ENCODE measurements around the gene NT5E.
"Not testable (repeated sequence)": the region's sequence is repeated elsewhere in the genome, so short reads cannot be mapped to it uniquely, and the experiment has no call there.

The NT5E gene

DNA sequence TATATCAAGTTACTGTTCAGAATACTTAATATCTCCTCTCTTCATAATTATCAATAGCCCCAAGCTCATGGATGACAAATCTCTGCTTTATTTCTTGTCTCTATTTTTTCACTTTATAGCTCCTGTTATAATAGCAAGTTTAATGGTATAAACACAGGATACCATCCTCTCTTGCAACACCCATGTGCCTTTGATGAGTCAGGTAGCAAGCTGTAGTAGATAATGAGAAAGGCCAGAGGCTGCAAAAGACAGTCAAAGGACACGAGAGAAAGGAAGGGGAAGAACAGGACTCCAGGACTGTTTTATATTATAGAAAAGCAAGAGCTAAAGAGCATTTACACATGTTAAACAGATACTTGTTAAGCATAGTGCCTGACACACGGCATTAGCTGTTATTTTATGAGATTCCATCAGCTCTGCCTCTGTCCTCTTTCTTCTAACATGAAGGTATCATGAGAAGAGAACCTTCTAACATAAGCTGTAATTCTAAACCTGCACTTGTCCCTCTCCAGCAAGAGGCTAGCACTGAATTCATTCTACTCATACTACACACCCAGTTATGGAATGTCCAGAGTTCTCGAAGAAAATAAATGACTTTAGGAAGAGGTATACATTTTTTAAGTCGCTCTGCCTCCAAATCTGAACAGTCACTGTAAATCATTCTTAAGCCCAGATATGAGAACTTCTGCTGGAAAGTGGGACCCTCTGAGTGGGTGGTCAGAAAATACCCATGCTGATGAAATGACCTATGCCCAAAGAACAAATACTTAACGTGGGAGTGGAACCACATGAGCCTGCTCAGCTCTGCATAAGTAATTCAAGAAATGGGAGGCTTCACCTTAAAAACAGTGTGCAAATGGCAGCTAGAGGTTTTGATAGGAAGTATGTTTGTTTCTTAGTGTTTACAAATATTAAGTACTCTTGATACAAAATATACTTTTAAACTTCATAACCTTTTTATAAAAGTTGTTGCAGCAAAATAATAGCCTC is 45.0 kb downstream of the NT5E start:
- DNase-seq, result no peak

GRCh38 chr6:85496009-85496579 is 46.2 kb downstream of the NT5E start:
- DNase-seq, result no peak

- no peak for DNase-seq
Measured at GRCh38 chr6:85496856-85497255, 47.0 kb downstream of the NT5E start.

GRCh38 chr6:85498596-85499258 is 48.8 kb downstream of the NT5E start:
- no peak for DNase-seq

GRCh38 chr6:85506441-85507093 is 56.7 kb downstream of the NT5E start:
- DNase-seq, result no peak

- no peak for DNase-seq
Measured at GRCh38 chr6:85516168-85516567, 66.3 kb downstream of the NT5E start.

DNA sequence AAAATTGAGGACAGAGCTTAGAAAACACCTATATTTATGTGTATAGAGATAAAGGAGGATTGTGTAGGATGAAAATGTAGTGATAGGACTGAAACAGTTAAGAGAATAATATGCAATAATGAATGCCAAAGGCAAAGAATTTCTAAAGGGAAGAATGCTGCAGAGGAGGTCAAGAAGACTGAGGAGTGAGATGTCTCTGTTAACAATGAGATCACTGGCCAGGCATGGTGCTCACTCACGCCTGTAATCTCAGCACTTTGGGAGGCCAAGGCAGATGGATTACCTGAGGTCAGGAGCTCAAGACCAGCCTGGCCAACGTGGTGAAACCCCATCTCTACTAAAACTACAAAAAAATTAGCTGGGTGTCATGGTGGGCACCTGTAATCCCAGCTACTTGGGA is 74.4 kb downstream of the NT5E start:
- DNase-seq, result not testable (repeated sequence)

- DNase-seq, result no peak
Measured at GRCh38 chr6:85537055-85537494, 87.2 kb downstream of the NT5E start.

DNA sequence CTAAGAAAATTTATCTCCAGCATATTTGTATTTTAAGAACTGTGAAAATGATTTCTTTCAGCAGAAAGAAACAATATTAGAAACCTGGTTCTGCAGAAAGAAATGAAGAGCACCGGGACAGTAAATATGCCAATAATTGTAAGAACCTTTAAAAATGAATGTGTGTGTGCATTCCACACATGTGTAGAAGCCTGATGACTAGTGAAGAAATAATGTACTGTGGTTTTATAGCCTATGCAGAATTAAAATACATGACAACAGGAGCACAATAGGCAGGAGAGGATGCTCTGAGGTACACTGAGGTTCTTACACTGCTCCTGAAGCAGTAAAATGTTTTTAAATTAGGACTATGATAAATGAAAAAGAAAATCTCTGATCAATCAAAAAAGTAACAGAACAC is 94.9 kb downstream of the NT5E start:
- no peak for DNase-seq

Data from NCI-H526 treated with DMSO at 0.1 percent for 48 hours (cell line).